PC-9 (cell line): ENCODE results near the gene EXOC2. TPM values are rescaled to one million over a fixed set of nuclear protein-coding genes. Genes with fewer than 3 reads are reported as not detected.

Experiments used
- BruUV-seq: library from RNA; stranded (reverse); fragments of 400-500 nt; replicated peaks from 2 replicates; lab custom pipeline; 2021; lab: Mats Ljungman, UMichigan
- CTCF ChIA-PET: fragments of 300-600 bp; sonication (Branson Sonifier 250); formaldehyde crosslinking; loops from one replicate; lab custom pipeline; 2022; ENCODE audit warnings: antibody characterized with exemption; lab: Charles Lee
- POLR2A ChIA-PET: fragments of 300-600 bp; sonication (Branson Sonifier 250); formaldehyde crosslinking; loops from one replicate; lab custom pipeline; 2022; ENCODE audit warnings: antibody characterized with exemption; ENCODE audit not compliant: unreplicated experiment; lab: Charles Lee
- DNase-seq, 2 experiments: peaks; one replicate each; pipeline versions ENCODE4 v3.0.0 to v3.0.0-alpha.2; 2015 to 2022; ENCODE audit warnings: mixed read lengths in 1 of 2
- H2AFZ ChIP-seq: fragments of 200-600 bp; sonication (generic); 2 replicates; pipeline ENCODE4 v1.8.1; 2017; ENCODE audit warnings: antibody characterized with exemption
- H3F3A ChIP-seq: fragments of 200-600 bp; sonication (generic); 2 replicates; pipeline ENCODE4 v1.8.1; 2017; ENCODE audit warnings: antibody characterized with exemption, mild to moderate bottlenecking, low read depth; ENCODE audit not compliant: insufficient read depth
- H3K27ac ChIP-seq: fragments of 200-600 bp; sonication (generic); 2 replicates; pipeline ENCODE4 v1.6.1; 2016; ENCODE audit warnings: mixed run types
- H3K27me3 ChIP-seq: fragments of 200-600 bp; sonication (generic); 2 replicates; pipeline ENCODE4 v1.6.1; 2016; ENCODE audit warnings: low read depth, mixed run types; ENCODE audit not compliant: insufficient read depth
- H3K36me3 ChIP-seq: fragments of 200-600 bp; sonication (generic); 2 replicates; pipeline ENCODE4 v1.6.1; 2016; ENCODE audit warnings: low read depth, mixed run types
- H3K4me1 ChIP-seq: fragments of 200-600 bp; sonication (generic); replicated peaks from 2 replicates; pipeline ENCODE4 v1.6.1; 2016; ENCODE audit warnings: mixed run types; ENCODE audit not compliant: insufficient read depth
- H3K4me2 ChIP-seq: fragments of 200-600 bp; sonication (generic); 2 replicates; pipeline ENCODE4 v1.6.1; 2017; ENCODE audit warnings: mixed run types
- H3K4me3 ChIP-seq: fragments of 200-600 bp; sonication (generic); 2 replicates; pipeline ENCODE4 v1.6.1; 2016; ENCODE audit warnings: mixed run types
- H3K79me2 ChIP-seq: fragments of 200-600 bp; sonication (generic); 2 replicates; pipeline ENCODE4 v1.6.1; 2017; ENCODE audit warnings: low read depth, mixed run types
- H3K9me2 ChIP-seq: fragments of 200-600 bp; sonication (generic); 2 replicates; pipeline ENCODE4 v1.8.1; 2017; ENCODE audit warnings: mild to moderate bottlenecking; ENCODE audit not compliant: insufficient read depth
- H3K9me3 ChIP-seq: fragments of 200-600 bp; sonication (generic); 2 replicates; pipeline ENCODE4 v1.8.1; 2016; ENCODE audit warnings: low read depth; ENCODE audit not compliant: insufficient read depth
- H4K20me1 ChIP-seq: fragments of 200-600 bp; sonication (generic); 2 replicates; pipeline ENCODE4 v1.8.1; 2017; ENCODE audit not compliant: insufficient read depth
- CTCF ChIP-seq: fragments of 200-600 bp; sonication (generic); conservative IDR thresholded peaks from 2 replicates; pipeline ENCODE4 v1.6.1; 2017; ENCODE audit warnings: mixed run types, antibody characterized with exemption, mild to moderate bottlenecking, moderate library complexity
- EZH2 ChIP-seq: fragments of 200-600 bp; sonication (generic); IDR thresholded peaks from 2 replicates; pipeline ENCODE4 v1.8.0; 2017; ENCODE audit warnings: antibody characterized with exemption, low read depth
- intact Hi-C: fragments of 100-400 bp; cut with micrococcal nuclease; formaldehyde crosslinking; loops from one replicate; pipeline ENCODE4 v1.10.0; 2022; ENCODE audit not compliant: unreplicated experiment
- total RNA-seq: library from RNA; stranded (reverse); gene quantifications from 2 replicates; pipeline ENCODE4 v1.2.3, GENCODE V29; 2021

EXOC2 gene
- total RNA-seq, 1 experiment from 2014 or later = 28.2 TPM

- no peaks in the 10 kb centered on the region for H4K20me1 ChIP-seq
- no peak overlapping the region for H3K4me2 ChIP-seq
- H3K79me2 ChIP-seq = no peaks in the 10 kb centered on the region
- ChIA-PET POLR2A (interaction anchor here (0.6 kb wide), 1 partner anchor 359 kb away, joined by 4 read pairs; no protein-coding TSS in a partner anchor), CTCF (no interaction called here)
- H3K9me3 ChIP-seq = no peaks in the 10 kb centered on the region
- no peak overlapping the region for H3K27ac ChIP-seq
- TF ChIP-seq CTCF = no peak
- TF ChIP-seq EZH2 = no peak
- H3K4me1 ChIP-seq = no peaks in the 10 kb centered on the region
- DNase-seq = no peak
- no TSS peak for BruUV-seq
- H3K9me2 ChIP-seq = no peaks in the 10 kb centered on the region
- H3K4me3 ChIP-seq = no peak overlapping the region
- no peak overlapping the region for H2AFZ ChIP-seq
- no peaks in the 10 kb centered on the region for H3K27me3 ChIP-seq
- H3F3A ChIP-seq = no peaks in the 10 kb centered on the region
- intact Hi-C loops = no loop called here
- H3K36me3 ChIP-seq = no peaks in the 10 kb centered on the region
Observed at GRCh38 chr6:484746-485145, 208.2 kb downstream of the EXOC2 start.

- Histone ChIP-seq H4K20me1 (no peaks in the 10 kb centered on the region), H3K4me1 (no peaks in the 10 kb centered on the region), H3F3A (no peaks in the 10 kb centered on the region), H3K4me3 (no peak overlapping the region), H2AFZ (no peak overlapping the region), H3K27me3 (no peaks in the 10 kb centered on the region), H3K27ac (no peak overlapping the region), H3K9me2 (no peaks in the 10 kb centered on the region), H3K79me2 (no peaks in the 10 kb centered on the region), H3K9me3 (no peaks in the 10 kb centered on the region), H3K36me3 (no peaks in the 10 kb centered on the region), H3K4me2 (no peak overlapping the region)
- intact Hi-C loops = no loop called here
- BruUV-seq = no TSS peak
- ChIA-PET POLR2A (interaction anchor here (0.6 kb wide), 1 partner anchor 360 kb away, joined by 4 read pairs; no protein-coding TSS in a partner anchor), CTCF (no interaction called here)
- TF ChIP-seq EZH2 (no peak), CTCF (no peak)
- no peak for DNase-seq
Observed at GRCh38 chr6:484086-484745, 208.7 kb downstream of the EXOC2 start.

- Histone ChIP-seq H3K9me3 (no peaks in the 10 kb centered on the region), H4K20me1 (no peaks in the 10 kb centered on the region), H2AFZ (no peak overlapping the region), H3K9me2 (no peaks in the 10 kb centered on the region), H3K4me1 (no peaks in the 10 kb centered on the region), H3K36me3 (no peaks in the 10 kb centered on the region), H3K4me3 (no peak overlapping the region), H3K4me2 (no peak overlapping the region), H3K27me3 (no peaks in the 10 kb centered on the region), H3K79me2 (no peaks in the 10 kb centered on the region), H3K27ac (no peak overlapping the region), H3F3A (no peaks in the 10 kb centered on the region)
- BruUV-seq = no TSS peak
- POLR2A ChIA-PET = no interaction called here
- DNase-seq = no peak
- no peak for TF ChIP-seq CTCF
- TF ChIP-seq EZH2 = no peak
- intact Hi-C loops = no loop called here
- CTCF ChIA-PET = no interaction called here
Observed at GRCh38 chr6:475314-475713, 217.6 kb downstream of the EXOC2 start.
